Natural killer cell treated with Interleukin-12 subunit alpha and Interleukin-12 subunit beta and Interleukin-15 and Interleukin-18, amount 100 ng/mL, for 72 hours (primary cell): ENCODE results near the gene RBM28. TPM values are rescaled to one million over a fixed set of nuclear protein-coding genes. Genes with fewer than 3 reads are reported as not detected.

Source experiments
- ATAC-seq, 2 donors: fragments of 150-1000 bp; cut with Tn5 transposase in 1 of 2; sonication (Bioruptor Pico), chemical (Tn5 transposase) in 1 of 2; 2 replicates each; pipeline ENCODE4 v1.10.0; 2021
- DNase-seq: peaks from one replicate; pipeline ENCODE4 v3.0.0; 2022; ENCODE audit warnings: low spot score
- H3K27ac Mint-ChIP-seq, 2 donors: 1 replicate in 1 of 2; 2 replicates in 1 of 2; pipeline ENCODE4 v1.8.0; 2022; ENCODE audit warnings: mixed read lengths in 2 of 2, mild to moderate bottlenecking in 1 of 2, moderate library complexity in 1 of 2
- H3K27me3 Mint-ChIP-seq, 2 donors: 1 replicate in 1 of 2; 2 replicates in 1 of 2; pipeline ENCODE4 v1.8.0; 2022; ENCODE audit warnings: mixed read lengths in 2 of 2
- H3K36me3 Mint-ChIP-seq: one replicate; pipeline ENCODE4 v1.8.0; 2022; ENCODE audit warnings: mixed read lengths
- H3K4me1 Mint-ChIP-seq, 2 donors: 1 replicate in 1 of 2; 2 replicates in 1 of 2; pipeline ENCODE4 v1.8.0; 2022; ENCODE audit warnings: low read depth in 2 of 2, mixed read lengths in 2 of 2, mild to moderate bottlenecking in 1 of 2
- H3K4me3 Mint-ChIP-seq: one replicate; pipeline ENCODE4 v1.8.0; 2022; ENCODE audit warnings: mixed read lengths
- H3K9me3 Mint-ChIP-seq: 2 replicates; pipeline ENCODE4 v1.8.0; 2022; ENCODE audit warnings: mixed read lengths
- total RNA-seq, 2 donors: library from RNA; stranded (reverse); gene quantifications; one replicate each; pipeline ENCODE4 v1.2.3, GENCODE V29; 2022

The RBM28 gene
- 10 to 100 TPM; 46.4 to 77.1 TPM for total RNA-seq

DNA sequence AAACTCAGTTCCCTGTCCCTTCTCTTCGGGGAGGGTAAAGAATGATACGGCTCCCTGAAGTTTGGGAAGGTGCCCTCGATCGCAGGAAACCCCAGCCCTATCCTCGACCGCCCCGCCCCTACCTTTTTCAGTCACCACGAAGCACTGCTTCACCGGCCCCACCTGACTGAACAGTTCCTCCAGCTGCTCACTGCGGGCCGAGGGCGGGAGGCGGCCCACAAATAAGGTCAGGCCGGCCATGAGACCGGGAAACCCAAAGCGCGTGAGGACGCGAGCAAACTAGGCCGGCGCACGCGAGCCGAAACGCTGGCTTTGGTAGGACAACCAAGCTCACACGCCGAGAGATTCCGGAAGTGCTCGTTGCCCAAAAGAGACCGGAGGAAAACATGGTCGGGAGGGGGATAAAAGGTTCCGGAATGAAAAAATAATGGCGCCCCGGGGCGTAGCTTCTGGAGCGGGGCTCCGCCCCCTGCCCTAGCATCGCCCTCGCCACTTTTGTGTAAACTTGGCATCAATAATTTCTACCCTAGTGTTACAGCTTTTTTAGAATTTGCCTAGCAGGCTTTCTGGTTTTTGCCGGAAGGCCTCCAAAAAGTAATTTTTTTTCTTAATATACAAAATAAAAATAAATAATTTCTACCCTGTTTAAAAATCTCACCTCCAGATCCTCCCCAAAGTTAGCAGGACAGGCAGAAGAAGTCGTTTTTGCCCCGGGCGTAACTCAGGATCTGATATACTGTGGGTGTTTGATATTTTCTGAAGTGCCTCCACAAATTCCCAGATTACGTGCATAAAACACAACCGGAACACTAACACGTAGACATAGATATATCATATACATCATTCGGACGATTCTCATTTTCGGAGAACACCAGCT lies at the start of gene RBM28:
Gene RBM28, minus strand, starts transcription at position 355 of the 877 bp plus-strand sequence. Its CDS starts 115 bp downstream, at position 240.
- DNase-seq: peak; percentile 90
- Mint-ChIP-seq H3K4me3 (peak within 1 kb of the TSS; percentile 92), H3K9me3 (no peaks in the 10 kb centered on the region), H3K4me1 (peaks cover 26 to 27% of the 10 kb centered on the region in 2 donors), H3K27ac (peak within 1 kb of the TSS; percentile 84 to 93), H3K27me3 (peaks cover 5 to 9% of the 10 kb centered on the region in 2 donors), H3K36me3 (no peaks in the 10 kb centered on the region)
- ATAC-seq: peak; percentile 96 to 98

DNA sequence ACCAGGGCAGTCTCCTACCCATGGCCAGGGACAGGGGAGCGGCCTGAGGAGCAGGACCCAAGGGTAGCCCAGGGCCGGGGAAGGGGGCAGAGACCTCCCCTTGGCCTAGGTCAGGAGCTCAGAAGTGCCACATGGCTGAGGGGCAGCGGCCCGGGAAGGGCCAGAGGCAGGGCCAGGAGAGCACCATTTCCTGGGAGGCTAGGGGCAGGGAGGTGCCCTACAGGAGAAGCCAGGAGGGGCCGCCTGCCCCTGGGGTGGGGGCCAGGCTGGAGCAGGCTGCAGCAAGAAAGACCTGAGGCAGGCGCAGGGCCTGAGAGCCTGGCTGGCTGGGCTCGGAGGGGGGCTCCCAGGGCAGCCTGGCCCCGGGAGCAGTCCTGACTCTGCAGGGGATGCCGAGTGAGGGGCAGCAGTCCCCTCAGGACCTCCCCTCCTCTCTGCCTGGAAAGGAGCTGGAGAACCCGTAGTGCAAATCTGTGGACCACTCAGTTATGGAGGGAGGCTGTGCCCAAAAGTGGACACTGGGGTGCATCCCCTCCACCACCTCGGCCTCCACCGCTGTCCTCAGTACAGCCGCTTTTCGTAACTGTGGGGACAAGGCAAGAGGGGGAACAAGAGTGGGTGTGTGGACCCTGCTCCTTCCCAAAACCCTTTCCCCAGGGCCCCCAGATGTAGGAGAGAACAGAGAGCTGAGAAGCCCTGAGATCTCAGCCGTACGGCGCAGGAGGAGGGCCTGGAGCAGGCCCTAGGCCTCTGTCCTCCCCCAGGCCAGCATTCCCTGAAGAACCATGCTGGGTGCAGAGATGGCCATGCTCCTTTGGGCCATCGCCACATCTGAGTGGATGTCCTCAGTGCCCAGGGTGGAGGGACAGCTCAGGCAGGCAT lies 49.0 kb upstream of the RBM28 start:
- peak in 1 of 2 donors; percentile 11 for ATAC-seq
- H3K4me3 Mint-ChIP-seq: no peak overlapping the region
- no peaks in the 10 kb centered on the region for H3K36me3 Mint-ChIP-seq
- H3K27me3 Mint-ChIP-seq: no peaks in the 10 kb centered on the region
- no peak for DNase-seq
- H3K4me1 Mint-ChIP-seq: peaks cover 0 to 4% of the 10 kb centered on the region in 2 donors
- no peaks in the 10 kb centered on the region for H3K9me3 Mint-ChIP-seq
- no peak overlapping the region for H3K27ac Mint-ChIP-seq

- DNase-seq (no peak), ATAC-seq (no peak)
- H3K27me3 Mint-ChIP-seq: no peaks in the 10 kb centered on the region
- H3K9me3 Mint-ChIP-seq: no peaks in the 10 kb centered on the region
- H3K4me1 Mint-ChIP-seq: peaks cover 0 to 7% of the 10 kb centered on the region in 2 donors
- H3K36me3 Mint-ChIP-seq: no peaks in the 10 kb centered on the region
- no peak overlapping the region for H3K4me3 Mint-ChIP-seq
- H3K27ac Mint-ChIP-seq: no peak overlapping the region
Measured at GRCh38 chr7:128391805-128392204, 48.1 kb upstream of the RBM28 start.

DNA sequence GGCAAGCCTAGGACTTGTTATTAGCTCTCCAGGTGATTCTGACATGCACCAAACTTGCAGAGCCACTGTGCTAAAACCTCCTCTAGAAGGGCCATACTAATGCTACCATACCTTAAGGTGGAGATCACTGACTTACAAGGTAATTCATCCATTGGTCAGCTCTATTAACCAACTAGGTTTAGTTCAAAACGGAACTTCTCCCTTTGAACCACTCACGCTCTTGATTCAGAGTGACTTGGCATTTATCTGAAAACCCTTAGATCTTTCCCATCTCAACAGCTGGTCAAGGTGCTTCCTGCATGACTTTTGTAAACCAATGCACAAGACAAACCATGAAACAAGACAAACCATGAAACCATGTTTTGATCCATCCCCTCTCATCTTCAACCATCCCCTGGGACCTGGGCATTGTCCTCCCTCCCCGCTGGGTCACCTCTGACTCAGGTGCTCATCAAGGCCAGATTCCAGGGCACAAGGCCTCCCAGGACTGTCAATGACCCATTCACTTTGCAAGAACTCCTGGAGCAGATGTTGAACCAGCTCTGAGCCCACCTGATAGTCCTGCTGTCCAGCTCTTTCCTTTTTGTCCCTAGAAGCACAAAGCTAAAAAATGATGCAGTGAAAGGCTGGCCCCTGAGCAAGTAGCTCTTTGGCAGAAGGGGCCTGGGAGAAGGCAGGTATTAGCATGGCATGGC lies 47.3 kb upstream of the RBM28 start:
- DNase-seq: no peak
- no peaks in the 10 kb centered on the region for H3K9me3 Mint-ChIP-seq
- no peak overlapping the region for H3K4me3 Mint-ChIP-seq
- no peak overlapping the region for H3K27ac Mint-ChIP-seq
- H3K36me3 Mint-ChIP-seq: no peaks in the 10 kb centered on the region
- no peak for ATAC-seq
- H3K27me3 Mint-ChIP-seq: no peaks in the 10 kb centered on the region
- H3K4me1 Mint-ChIP-seq: peaks cover 0 to 7% of the 10 kb centered on the region in 2 donors

DNA sequence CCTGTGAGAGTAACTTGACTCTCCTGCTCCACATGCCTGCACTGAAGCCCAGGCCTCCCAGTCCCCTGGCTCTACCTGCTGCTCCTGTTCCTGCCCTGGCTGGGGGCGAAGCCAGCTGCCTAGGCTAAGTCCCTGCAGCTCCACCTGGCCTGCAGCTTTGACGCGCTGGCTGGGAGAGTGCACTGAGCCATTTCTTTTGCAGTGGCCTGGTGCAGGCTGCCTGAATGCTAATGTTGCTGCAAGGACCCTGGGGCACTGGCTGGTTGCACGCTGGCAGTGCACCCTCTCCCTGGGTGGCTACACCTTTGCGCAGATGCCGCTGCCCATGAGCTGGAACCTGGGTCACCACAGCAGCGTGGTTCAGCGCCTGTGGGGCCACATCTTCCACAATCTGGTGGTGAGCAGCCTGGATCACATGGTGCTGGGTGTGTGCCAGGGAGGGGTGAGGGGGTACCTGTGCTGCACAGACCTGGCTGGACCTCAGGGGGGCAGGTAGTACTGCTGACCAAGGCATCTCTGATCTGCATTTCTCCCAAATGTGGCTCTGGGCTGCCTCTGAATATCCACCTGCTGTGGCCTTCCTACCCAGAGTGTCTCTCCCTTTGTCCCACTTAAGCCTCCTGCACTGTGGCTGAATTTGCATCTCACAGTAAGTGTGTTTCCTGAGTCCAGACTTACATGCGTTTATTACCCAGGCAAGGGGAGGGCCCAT lies 46.1 kb upstream of the RBM28 start:
- ATAC-seq (no peak), DNase-seq (no peak)
- Mint-ChIP-seq H3K9me3 (no peaks in the 10 kb centered on the region), H3K4me1 (peaks cover 5 to 7% of the 10 kb centered on the region in 2 donors), H3K27me3 (no peaks in the 10 kb centered on the region), H3K36me3 (no peaks in the 10 kb centered on the region), H3K4me3 (no peak overlapping the region), H3K27ac (no peak overlapping the region)

GRCh38 chr7:128389085-128389617 lies 45.4 kb upstream of the RBM28 start:
- DNase-seq: no peak
- Mint-ChIP-seq H3K36me3 (no peaks in the 10 kb centered on the region), H3K4me3 (no peak overlapping the region), H3K4me1 (peaks cover 5 to 7% of the 10 kb centered on the region in 2 donors), H3K27ac (no peak overlapping the region), H3K27me3 (no peaks in the 10 kb centered on the region), H3K9me3 (no peaks in the 10 kb centered on the region)
- ATAC-seq: no peak

DNA sequence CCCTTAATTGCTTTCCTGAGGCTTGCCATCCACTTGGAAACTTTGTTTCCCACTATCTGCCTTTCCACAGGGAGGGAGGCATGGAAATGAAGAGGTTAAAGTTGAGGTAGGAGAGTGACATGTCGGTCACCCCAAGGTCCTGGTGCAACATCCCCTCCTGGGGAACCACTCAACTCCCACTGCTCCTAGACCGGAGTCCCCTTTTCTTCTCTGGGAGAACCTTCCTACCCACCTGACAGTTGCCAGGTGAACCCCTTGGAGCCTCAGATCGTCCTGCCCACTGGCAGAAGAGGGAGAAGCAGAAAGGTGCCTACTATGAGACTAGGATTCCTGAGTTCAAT lies 44.4 kb upstream of the RBM28 start:
- no peaks in the 10 kb centered on the region for H3K36me3 Mint-ChIP-seq
- no peak overlapping the region for H3K4me3 Mint-ChIP-seq
- peaks cover 5 to 7% of the 10 kb centered on the region in 2 donors for H3K4me1 Mint-ChIP-seq
- no peaks in the 10 kb centered on the region for H3K9me3 Mint-ChIP-seq
- DNase-seq (no peak), ATAC-seq (no peak)
- H3K27ac Mint-ChIP-seq: no peak overlapping the region
- H3K27me3 Mint-ChIP-seq: no peaks in the 10 kb centered on the region

DNA sequence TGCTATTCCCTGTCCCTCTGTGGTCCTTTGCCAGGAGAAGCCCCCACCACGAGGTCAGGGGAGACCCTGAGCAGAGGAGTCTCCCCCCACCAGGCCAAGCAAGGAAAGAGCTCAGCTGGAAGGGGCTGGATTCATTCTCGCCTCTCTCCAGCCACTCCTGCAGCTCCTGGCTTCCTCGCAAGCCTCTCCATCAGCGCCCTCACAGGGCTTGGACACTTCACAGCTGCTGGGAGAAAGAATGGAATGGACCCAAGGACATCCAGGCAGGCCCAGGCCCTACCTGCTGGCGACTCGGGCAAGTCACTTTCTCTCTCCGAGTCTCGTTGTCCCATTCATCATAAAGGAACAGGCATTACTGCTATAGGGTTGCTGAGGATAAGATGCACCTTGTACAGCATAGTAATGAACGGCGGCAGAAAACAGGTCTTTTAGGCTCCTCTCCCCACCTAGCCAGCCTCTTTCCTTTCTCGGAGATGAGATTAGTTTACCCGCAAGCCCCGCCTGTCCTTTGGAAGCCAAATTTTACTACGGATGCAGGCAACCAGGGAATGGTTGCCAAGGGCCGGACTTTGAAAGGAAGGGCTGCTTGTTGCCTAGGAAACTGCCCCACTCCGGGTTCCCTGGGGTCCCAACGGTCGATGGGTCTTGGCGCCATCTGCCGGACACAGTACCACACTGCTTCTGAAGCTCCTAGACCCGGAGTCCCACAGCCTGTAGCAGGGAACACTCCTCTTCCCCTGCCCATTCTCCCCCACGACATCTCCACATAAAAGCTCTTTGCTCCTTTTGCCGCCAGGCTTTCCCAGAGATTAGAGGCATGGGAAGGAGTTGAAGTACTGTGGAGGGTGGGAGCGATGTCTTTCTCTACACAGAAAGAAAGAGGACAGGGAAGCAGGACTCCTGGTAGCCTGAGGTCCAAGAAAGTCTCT lies 43.8 kb upstream of the RBM28 start:
- Mint-ChIP-seq H3K4me1 (peaks cover 5 to 7% of the 10 kb centered on the region in 2 donors), H3K9me3 (no peaks in the 10 kb centered on the region), H3K36me3 (no peaks in the 10 kb centered on the region), H3K27ac (no peak overlapping the region), H3K4me3 (no peak overlapping the region), H3K27me3 (no peaks in the 10 kb centered on the region)
- peak; percentile 72 to 73 for ATAC-seq
- peak; percentile 74 for DNase-seq

DNA sequence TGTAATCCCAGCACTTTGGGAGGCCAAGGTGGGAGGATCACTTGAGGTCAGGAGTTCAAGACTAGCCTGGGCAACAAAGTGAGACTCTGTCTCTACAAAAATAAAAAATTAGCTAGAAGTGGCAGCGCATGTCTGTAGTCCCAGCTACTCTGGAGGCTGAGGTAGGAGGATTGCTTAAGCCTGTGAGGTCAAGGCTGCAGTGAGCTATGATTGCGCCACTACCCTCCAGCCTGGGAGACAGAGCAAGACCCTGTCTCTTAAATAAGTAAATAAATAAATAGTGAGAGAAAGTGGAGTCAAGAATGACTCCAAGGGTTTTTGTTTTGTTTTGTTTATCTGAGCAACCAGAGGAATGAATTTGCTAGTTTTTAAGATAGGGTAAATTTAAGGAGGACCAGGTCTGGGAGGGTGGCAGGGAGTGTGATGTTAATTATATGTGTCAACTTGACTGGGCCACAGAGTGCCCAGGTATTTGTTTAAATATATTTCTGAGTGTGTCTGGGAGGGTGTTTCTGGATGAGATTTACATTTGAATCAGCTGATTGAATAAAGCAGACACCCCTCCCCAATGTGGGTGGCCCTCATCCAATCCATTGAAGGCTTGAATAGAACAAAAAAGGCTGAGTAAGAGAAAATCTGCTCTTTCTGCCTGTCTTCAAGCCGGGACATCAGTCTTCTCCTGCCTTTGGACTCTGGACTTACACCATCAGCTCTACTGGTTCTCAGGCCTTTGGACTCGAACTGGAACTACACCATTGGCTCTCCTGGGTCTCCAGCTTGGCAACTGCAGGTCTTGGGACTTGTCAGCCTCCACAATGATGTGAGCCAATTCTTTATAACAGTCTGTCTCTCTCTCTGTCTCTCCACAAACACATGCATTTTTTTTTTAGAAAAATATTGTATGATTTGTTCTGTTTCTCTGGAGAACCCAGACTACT lies 42.5 kb upstream of the RBM28 start:
- Mint-ChIP-seq H3K9me3 (no peaks in the 10 kb centered on the region), H3K27me3 (no peaks in the 10 kb centered on the region), H3K27ac (no peak overlapping the region), H3K4me3 (no peak overlapping the region), H3K4me1 (peaks cover 5 to 7% of the 10 kb centered on the region in 2 donors), H3K36me3 (no peaks in the 10 kb centered on the region)
- no peak for DNase-seq
- ATAC-seq: no peak

- H3K36me3 Mint-ChIP-seq: no peaks in the 10 kb centered on the region
- no peaks in the 10 kb centered on the region for H3K27me3 Mint-ChIP-seq
- H3K9me3 Mint-ChIP-seq: no peaks in the 10 kb centered on the region
- no peak for ATAC-seq
- DNase-seq: no peak
- H3K4me3 Mint-ChIP-seq: no peak overlapping the region
- H3K27ac Mint-ChIP-seq: no peak overlapping the region
- H3K4me1 Mint-ChIP-seq: peaks cover 5 to 7% of the 10 kb centered on the region in 2 donors
Measured at GRCh38 chr7:128384726-128385125, 41.0 kb upstream of the RBM28 start.

DNA sequence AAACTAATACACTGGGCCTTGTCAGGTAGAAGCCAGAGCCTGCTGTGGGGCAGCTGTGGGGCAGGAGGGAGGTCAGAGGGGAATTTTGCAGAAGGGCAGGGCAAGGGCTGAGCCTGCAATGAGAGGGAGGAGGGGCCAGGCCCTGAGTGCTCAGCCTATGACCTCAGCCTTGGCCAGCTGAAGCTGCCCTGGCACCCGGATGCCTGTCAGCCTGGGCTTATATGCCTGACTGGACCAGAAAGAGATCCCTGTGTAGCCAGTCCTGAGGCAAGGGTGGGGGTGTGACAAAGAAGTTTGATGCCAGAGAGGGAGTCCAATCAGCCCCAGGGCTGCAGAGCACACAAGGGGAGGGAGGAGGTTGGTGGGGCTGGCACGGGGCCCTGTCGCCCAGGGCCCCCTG lies 40.1 kb upstream of the RBM28 start:
- H3K27ac Mint-ChIP-seq: no peak overlapping the region
- DNase-seq (no peak), ATAC-seq (no peak)
- H3K36me3 Mint-ChIP-seq: no peaks in the 10 kb centered on the region
- no peaks in the 10 kb centered on the region for H3K9me3 Mint-ChIP-seq
- H3K4me3 Mint-ChIP-seq: no peak overlapping the region
- peaks cover 5 to 7% of the 10 kb centered on the region in 2 donors for H3K4me1 Mint-ChIP-seq
- no peaks in the 10 kb centered on the region for H3K27me3 Mint-ChIP-seq
